K562 (cell line): ENCODE data around the gene LRRC58. TPM values are rescaled to one million over a fixed set of nuclear protein-coding genes. Genes with fewer than 3 reads are reported as not detected.

Experiments
- ATAC-seq: fragments of 200-7000 bp; cut with Tn5 transposase; 3 replicates; pipeline ENCODE4 v1.9.1; 2020; ENCODE audit warnings: moderate library complexity
- BruUV-seq: library from RNA; stranded (reverse); fragments of 400-500 nt; replicated peaks from 2 replicates; lab custom pipeline; 2021; lab: Mats Ljungman, UMichigan
- CTCF ChIA-PET: fragments of 300-600 bp; formaldehyde crosslinking; extraction: SDS; loops from one replicate; lab custom pipeline; 2021; ENCODE audit warnings: low intra/inter-chr PET ratio; lab: Yijun Ruan, JAX
- POLR2A ChIA-PET: fragments of 300-600, 350-650 bp; sonication (Branson Sonifier 250); formaldehyde crosslinking; extraction: SDS; loops from one replicate; lab custom pipeline; 2021; ENCODE audit warnings: antibody characterized with exemption, inconsistent platforms; lab: Yijun Ruan, JAX
- DNase-seq, 4 experiments: peaks; one replicate each; pipeline versions ENCODE4 v3.0.0 to v3.0.0-alpha.2; 2011 to 2018; ENCODE audit warnings: low spot score in 3 of 4, mixed read lengths in 3 of 4; ENCODE audit errors: extremely low read depth in 1 of 4
- FAIRE-seq: peaks from 2 replicates; lab custom pipeline; 2011; peaks lifted over from hg19 to GRCh38; lab: Jason Lieb, UNC
- H2AFZ ChIP-seq: 2 replicates; pipeline ENCODE4 v1.6.0; 2011; ENCODE audit warnings: low read depth, low read length, control low read depth, inconsistent platforms
- H3K27ac ChIP-seq: fragments of 200-600 bp; 3 replicates; pipeline ENCODE4 v1.8.0; 2011; ENCODE audit warnings: low read depth, mild to moderate bottlenecking, control low read depth, inconsistent platforms, low read length, moderate library complexity, mixed read lengths; ENCODE audit errors: extremely low read depth
- H3K27me3 ChIP-seq, 2 experiments: fragments of 300-600 bp in 1 of 2; 2 replicates in 1 of 2; 3 replicates in 1 of 2; pipeline versions ENCODE4 v1.6.0 to v1.8.0; 2011; ENCODE audit warnings: inconsistent platforms in 2 of 2, low read length in 2 of 2, mild to moderate bottlenecking in 1 of 2, mixed read lengths in 1 of 2, moderate library complexity in 1 of 2; ENCODE audit not compliant: control insufficient read depth in 2 of 2, insufficient read depth in 2 of 2
- H3K36me3 ChIP-seq: fragments of 300-600 bp; 3 replicates; pipeline ENCODE4 v1.8.0; 2011; ENCODE audit warnings: mild to moderate bottlenecking, low read length, inconsistent platforms; ENCODE audit not compliant: control insufficient read depth, insufficient read depth
- H3K4me1 ChIP-seq, 2 experiments: fragments of 200-600 bp in 1 of 2; replicated peaks in 1 of 2; 2 replicates in 1 of 2; 3 replicates in 1 of 2; pipeline versions ENCODE4 v1.5.1 to v1.8.0; 2011; ENCODE audit warnings: inconsistent platforms in 2 of 2, low read length in 2 of 2, mild to moderate bottlenecking in 1 of 2, mixed read lengths in 1 of 2, moderate library complexity in 1 of 2; ENCODE audit not compliant: control insufficient read depth in 2 of 2, insufficient read depth in 2 of 2
- H3K4me2 ChIP-seq: 2 replicates; pipeline ENCODE4 v1.6.1; 2011; ENCODE audit warnings: low read length, control low read depth, inconsistent platforms, mixed read lengths; ENCODE audit not compliant: insufficient read depth
- H3K4me3 ChIP-seq: fragments of 200-600 bp; sonication (generic), shearing (Covaris generic); 2 replicates; pipeline ENCODE4 v1.5.1; 2016; ENCODE audit warnings: control low read depth, inconsistent platforms
- H3K79me2 ChIP-seq: fragments of 200-600 bp; 3 replicates; pipeline ENCODE4 v1.8.0; 2011; ENCODE audit warnings: low read length, inconsistent platforms; ENCODE audit not compliant: control insufficient read depth, insufficient read depth
- H3K9ac ChIP-seq, 2 experiments: 2 replicates each; pipeline versions ENCODE4 v1.6.0 to v1.6.1; 2011; ENCODE audit warnings: low read depth in 2 of 2, low read length in 2 of 2, control low read depth in 1 of 2, inconsistent platforms in 1 of 2, mild to moderate bottlenecking in 1 of 2, mixed read lengths in 1 of 2; ENCODE audit not compliant: insufficient read depth in 1 of 2
- H3K9me1 ChIP-seq: one replicate; pipeline ENCODE4 v1.6.0; 2011; ENCODE audit warnings: inconsistent platforms, mild to moderate bottlenecking, low read length, moderate library complexity; ENCODE audit not compliant: control insufficient read depth, insufficient read depth
- H3K9me3 ChIP-seq: replicated peaks from 2 replicates; pipeline ENCODE4 v1.5.1; 2011; ENCODE audit warnings: low read depth, low read length, inconsistent platforms; ENCODE audit not compliant: control insufficient read depth, insufficient read depth
- H4K20me1 ChIP-seq: replicated peaks from 2 replicates; pipeline ENCODE4 v1.6.1; 2011; ENCODE audit warnings: low read length, inconsistent platforms, mixed read lengths; ENCODE audit not compliant: control insufficient read depth, insufficient read depth
- EWSR1 ChIP-seq: fragments of 450-650 bp; IDR thresholded peaks from 2 replicates; pipeline ENCODE4 v1.6.1; 2018; ENCODE audit warnings: borderline replicate concordance, mild to moderate bottlenecking, low read depth, moderate library complexity; ENCODE audit not compliant: partially characterized antibody
- KLF16 ChIP-seq: IDR thresholded peaks from 2 replicates; pipeline ENCODE4 v1.6.1; 2016; ENCODE audit warnings: antibody characterized with exemption
- MAFG ChIP-seq: fragments of 450-650 bp; conservative IDR thresholded peaks from 2 replicates; pipeline ENCODE4 v1.6.1; 2016; ENCODE audit warnings: missing genetic modification characterization, missing compliant biosample characterization
- MED1 ChIP-seq: sonication (generic); formaldehyde crosslinking; IDR thresholded peaks from 2 replicates; pipeline ENCODE4 v1.8.1; 2023; ENCODE audit warnings: missing genetic modification reagents, borderline replicate concordance
- NFE2L1 ChIP-seq: fragments of 450-650 bp; IDR thresholded peaks from 2 replicates; pipeline ENCODE4 v1.6.1; 2016; ENCODE audit warnings: missing genetic modification characterization, low read depth, mild to moderate bottlenecking, missing compliant biosample characterization, moderate library complexity, borderline replicate concordance
- TFAM ChIP-seq: fragments of 250-450 bp; sonication (Bioruptor Pico); conservative IDR thresholded peaks from 2 replicates; pipeline ENCODE4 v1.5.0; 2021; ENCODE audit warnings: mild to moderate bottlenecking, moderate library complexity
- ZNF41 ChIP-seq: fragments of 250-450 bp; sonication (Bioruptor Pico); conservative IDR thresholded peaks from 2 replicates; pipeline ENCODE4 v1.4.0; 2020; ENCODE audit warnings: mild to moderate bottlenecking
- ZNF707 ChIP-seq: fragments of 250-450 bp; sonication (Bioruptor Pico); conservative IDR thresholded peaks from 2 replicates; pipeline ENCODE4 v1.8.0; 2022; ENCODE audit warnings: inconsistent platforms, mild to moderate bottlenecking, moderate library complexity
- WGBS: fragments of 100-300 bp; shearing (Covaris generic); methylation state at CpG from one replicate; pipeline ENCODE4 v1.1.6; 2016; ENCODE audit warnings: low coverage, mixed read lengths; ENCODE audit not compliant: insufficient coverage; ENCODE audit errors: missing lambda C conversion rate; 5-methylcytosine and 5-hydroxymethylcytosine counted together
- in situ Hi-C: fragments of 300-500 bp; cut with MboI; formaldehyde crosslinking; loops from 4 replicates; pipeline ENCODE4 v1.15.0; 2018; ENCODE audit warnings: inconsistent platforms, mixed read lengths
- intact Hi-C: fragments of 100-400 bp; cut with micrococcal nuclease; formaldehyde crosslinking; loops from 2 replicates; pipeline ENCODE4 v1.14.2; 2022
- polyA plus RNA-seq, 8 experiments: library from polyadenylated mRNA; depleted of rRNA in 4 of 8; stranded (reverse) in 5 of 8; unstranded in 3 of 8; fragments of >200 nt; fragmentation: Nextera tagmentation in 2 of 8; fragmentation: Illumina TruSeq in 1 of 8; extraction: Ambion mirVana in 2 of 8; extraction: Trizol in 1 of 8; gene quantifications; 2 replicates each; pipeline versions ENCODE4 v1.2.1 to v1.2.3, GENCODE V29; 2011 to 2014; ENCODE audit warnings: inconsistent platforms in 1 of 8, missing spikeins in 1 of 8
- total RNA-seq, 7 experiments: library from RNA; depleted of rRNA in 6 of 7; stranded (reverse); fragments of >200 nt in 6 of 7; fragmentation: Illumina TruSeq in 2 of 7; extraction: Trizol in 2 of 7; gene quantifications; 2 replicates each; pipeline versions ENCODE4 v1.2.1 to v1.2.3, GENCODE V29; 2011 to 2021; ENCODE audit warnings: low replicate concordance in 1 of 7
- TF ChIP-seq, protein P1 (sequence below): fragments of 450-650 bp; IDR thresholded peaks from 2 replicates; pipeline ENCODE4 v1.6.1; 2014; ENCODE audit warnings: low read depth, mild to moderate bottlenecking, moderate library complexity, borderline replicate concordance

LRRC58 gene
- total and polyA plus RNA-seq, 9 of the 15 experiments (the other 6 are each of a cell fraction or from before 2014, with no cell fraction given): 5.6 to 26.6 (median 14.8) TPM

DNA sequence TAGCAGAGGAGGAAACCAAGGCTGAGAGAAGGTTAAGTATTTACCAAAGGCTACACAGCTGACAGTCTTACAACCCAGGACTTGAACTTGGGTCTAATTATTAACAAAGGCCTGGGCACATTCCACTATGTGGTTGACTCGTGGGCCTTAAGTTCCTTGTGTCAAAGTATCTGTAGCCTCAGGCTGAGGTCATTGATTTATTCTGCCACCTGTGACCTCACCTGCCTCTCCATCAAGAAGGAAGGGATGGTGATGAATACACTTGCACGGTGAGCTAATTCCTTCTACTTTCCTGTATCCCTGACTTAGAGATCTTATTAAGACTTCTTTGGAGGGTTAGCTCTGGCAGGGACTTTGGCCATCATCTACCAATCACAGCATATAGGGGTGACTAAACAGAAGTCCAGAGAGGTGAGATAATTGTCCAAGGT is 19.9 kb upstream of the LRRC58 start:
- Histone ChIP-seq H3K27me3 (no peaks in the 10 kb centered on the region), H3K9me3 (no peaks in the 10 kb centered on the region), H3K36me3 (no peaks in the 10 kb centered on the region), H3K4me3 (no peak overlapping the region), H2AFZ (no peak overlapping the region), H3K9me1 (no peaks in the 10 kb centered on the region), H3K79me2 (no peaks in the 10 kb centered on the region), H3K4me2 (no peak overlapping the region), H4K20me1 (no peaks in the 10 kb centered on the region), H3K4me1 (no peaks in the 10 kb centered on the region), H3K9ac (no peak overlapping the region), H3K27ac (no peak overlapping the region)
- DNase-seq: no peak
- ATAC-seq: no peak
- intact Hi-C loops: no loop called here
- no peak for TF ChIP-seq TFAM (CRISPR knock-in tag)
- TF ChIP-seq, protein P1, sequence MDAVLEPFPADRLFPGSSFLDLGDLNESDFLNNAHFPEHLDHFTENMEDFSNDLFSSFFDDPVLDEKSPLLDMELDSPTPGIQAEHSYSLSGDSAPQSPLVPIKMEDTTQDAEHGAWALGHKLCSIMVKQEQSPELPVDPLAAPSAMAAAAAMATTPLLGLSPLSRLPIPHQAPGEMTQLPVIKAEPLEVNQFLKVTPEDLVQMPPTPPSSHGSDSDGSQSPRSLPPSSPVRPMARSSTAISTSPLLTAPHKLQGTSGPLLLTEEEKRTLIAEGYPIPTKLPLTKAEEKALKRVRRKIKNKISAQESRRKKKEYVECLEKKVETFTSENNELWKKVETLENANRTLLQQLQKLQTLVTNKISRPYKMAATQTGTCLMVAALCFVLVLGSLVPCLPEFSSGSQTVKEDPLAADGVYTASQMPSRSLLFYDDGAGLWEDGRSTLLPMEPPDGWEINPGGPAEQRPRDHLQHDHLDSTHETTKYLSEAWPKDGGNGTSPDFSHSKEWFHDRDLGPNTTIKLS: no peak
- TF ChIP-seq MAFG (tag): no peak
- no peak for TF ChIP-seq NFE2L1
- no peak for TF ChIP-seq ZNF41 (CRISPR knock-in tag)
- TF ChIP-seq EWSR1: no peak
- no peak for TF ChIP-seq ZNF707
- TF ChIP-seq MED1 (CRISPR knock-in tag): no peak
- no peak for TF ChIP-seq KLF16
- BruUV-seq: no TSS peak
- FAIRE-seq: no peak
- POLR2A ChIA-PET: interaction anchor here (1.3 kb wide), 1 partner anchor 9 kb away, joined by 3 read pairs; no protein-coding TSS in a partner anchor
- in situ Hi-C loops: no loop called here
- WGBS: 0% methylated on average over 1 of the region's 2 CpGs
- CTCF ChIA-PET: no interaction called here
